ENCODE measurements around the gene DNAH17. TPM values are rescaled to one million over a fixed set of nuclear protein-coding genes. Genes with fewer than 3 reads are reported as not detected.

The DNAH17 gene
- 0.78 TPM for polyA plus RNA-seq (2013, experiment 1 of 2; ENCODE audit: insufficient read length)
- 1.00 TPM for polyA plus RNA-seq (2013, experiment 2 of 2; ENCODE audit: insufficient read length)

GRCh38 chr17:78577296-78577695, at the start of gene DNAH17:
Gene DNAH17 (minus strand): TSS chr17:78577396. CDS start chr17:78575057, 2,339 bp downstream.
- no peak for DNase-seq

GRCh38 chr17:78624324-78625151, 47.3 kb upstream of the DNAH17 start:
- no peak for DNase-seq

- DNase-seq: no peak
Observed at GRCh38 chr17:78623541-78623940, 46.3 kb upstream of the DNAH17 start.

GRCh38 chr17:78622491-78623265, 45.5 kb upstream of the DNAH17 start:
- DNase-seq: no peak

- DNase-seq: no peak
Observed at GRCh38 chr17:78621720-78622490, 44.7 kb upstream of the DNAH17 start.

- no peak for DNase-seq
Observed at GRCh38 chr17:78620099-78620498, 42.9 kb upstream of the DNAH17 start.

- DNase-seq: no peak
Observed at GRCh38 chr17:78619334-78619733, 42.1 kb upstream of the DNAH17 start.

- DNase-seq: no peak
Observed at GRCh38 chr17:78618264-78619066, 41.3 kb upstream of the DNAH17 start.

GRCh38 chr17:78617511-78618061, 40.4 kb upstream of the DNAH17 start:
- DNase-seq: peak; percentile 51

GRCh38 chr17:78616946-78617345, 39.8 kb upstream of the DNAH17 start:
- DNase-seq: no peak

- DNase-seq: no peak
Observed at GRCh38 chr17:78615631-78616030, 38.4 kb upstream of the DNAH17 start.

- no peak for DNase-seq
Observed at GRCh38 chr17:78613416-78613815, 36.2 kb upstream of the DNAH17 start.

- peak; percentile 42 for DNase-seq
Observed at GRCh38 chr17:78611607-78612006, 34.4 kb upstream of the DNAH17 start.

- DNase-seq: no peak
Observed at GRCh38 chr17:78610951-78611511, 33.8 kb upstream of the DNAH17 start.

- no peak for DNase-seq
Observed at GRCh38 chr17:78609191-78609641, 32.0 kb upstream of the DNAH17 start.

GRCh38 chr17:78608804-78609186, 31.6 kb upstream of the DNAH17 start:
- no peak for DNase-seq

- no peak for DNase-seq
Observed at GRCh38 chr17:78608122-78608803, 31.1 kb upstream of the DNAH17 start.

GRCh38 chr17:78607038-78607437, 29.8 kb upstream of the DNAH17 start:
- no peak for DNase-seq

GRCh38 chr17:78605886-78606285, 28.7 kb upstream of the DNAH17 start:
- DNase-seq: no peak

GRCh38 chr17:78605429-78605828, 28.2 kb upstream of the DNAH17 start:
- no peak for DNase-seq

- no peak for DNase-seq
Observed at GRCh38 chr17:78602246-78602645, 25.1 kb upstream of the DNAH17 start.
